ENCODE measurements around the gene BSDC1.

DNA sequence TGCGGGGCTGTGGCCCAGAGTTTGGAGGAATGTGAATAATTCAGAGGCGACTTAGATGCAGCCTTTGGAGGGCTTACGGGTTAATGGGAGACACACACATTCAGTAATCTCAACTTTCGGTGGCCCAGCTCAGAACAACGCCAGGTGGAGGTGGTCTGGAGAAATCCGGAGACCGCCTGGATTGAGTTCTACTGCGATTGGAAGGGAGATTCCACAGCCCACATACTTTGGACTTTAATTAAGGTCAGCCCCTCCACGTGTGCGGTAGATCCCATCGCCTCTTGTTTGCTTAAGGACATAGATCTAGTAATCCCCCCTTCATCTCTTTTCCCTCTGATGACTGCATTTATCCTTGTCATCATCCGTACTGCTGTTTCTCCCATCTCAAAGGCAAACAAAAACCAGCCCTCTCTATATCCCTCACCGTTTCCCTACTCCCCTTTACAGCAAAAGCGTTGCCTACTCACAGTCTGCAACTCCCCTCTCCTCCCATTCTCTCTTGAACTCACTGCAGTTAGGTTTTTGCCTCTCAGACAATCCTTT lies 720 bp upstream of the BSDC1 start:
- no peak for TF ChIP-seq POLR2A (IDR thresholded peaks at IDR 0.05; ENCODE audit: low read depth, low read length)
- no peak; the same call in 1 of the 2 replicates for TF ChIP-seq POLR2AphosphoS5 (IDR thresholded peaks at IDR 0.05; ENCODE audit: low read length)
- TF ChIP-seq SKIL (IDR thresholded peaks at IDR 0.05; ENCODE audit: low read depth, poor library complexity, severe bottlenecking) = no peak
- no peak for TF ChIP-seq RFX5 (IDR thresholded peaks at IDR 0.05; ENCODE audit: low read depth, low read length)
- TF ChIP-seq, protein P1, sequence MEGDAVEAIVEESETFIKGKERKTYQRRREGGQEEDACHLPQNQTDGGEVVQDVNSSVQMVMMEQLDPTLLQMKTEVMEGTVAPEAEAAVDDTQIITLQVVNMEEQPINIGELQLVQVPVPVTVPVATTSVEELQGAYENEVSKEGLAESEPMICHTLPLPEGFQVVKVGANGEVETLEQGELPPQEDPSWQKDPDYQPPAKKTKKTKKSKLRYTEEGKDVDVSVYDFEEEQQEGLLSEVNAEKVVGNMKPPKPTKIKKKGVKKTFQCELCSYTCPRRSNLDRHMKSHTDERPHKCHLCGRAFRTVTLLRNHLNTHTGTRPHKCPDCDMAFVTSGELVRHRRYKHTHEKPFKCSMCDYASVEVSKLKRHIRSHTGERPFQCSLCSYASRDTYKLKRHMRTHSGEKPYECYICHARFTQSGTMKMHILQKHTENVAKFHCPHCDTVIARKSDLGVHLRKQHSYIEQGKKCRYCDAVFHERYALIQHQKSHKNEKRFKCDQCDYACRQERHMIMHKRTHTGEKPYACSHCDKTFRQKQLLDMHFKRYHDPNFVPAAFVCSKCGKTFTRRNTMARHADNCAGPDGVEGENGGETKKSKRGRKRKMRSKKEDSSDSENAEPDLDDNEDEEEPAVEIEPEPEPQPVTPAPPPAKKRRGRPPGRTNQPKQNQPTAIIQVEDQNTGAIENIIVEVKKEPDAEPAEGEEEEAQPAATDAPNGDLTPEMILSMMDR (IDR thresholded peaks at IDR 0.05 in 2 of 3, conservative IDR thresholded peaks at IDR 0.05 in 1 of 3; ENCODE audit: control insufficient read depth in 2 of 3, extremely low read depth in 1 of 3, insufficient read depth in 1 of 3, low read depth in 3 of 3, low read length in 3 of 3) = no peak
- no peak for TF ChIP-seq HDAC2 (IDR thresholded peaks at IDR 0.05)
- TF ChIP-seq CHD1 (IDR thresholded peaks at IDR 0.05; ENCODE audit: low read depth, low read length) = no peak
- TF ChIP-seq ZSCAN29 (IDR thresholded peaks at IDR 0.05) = no peak
- no peak for TF ChIP-seq CBX3 (IDR thresholded peaks at IDR 0.05; ENCODE audit: borderline replicate concordance, low read depth)
- no peak for TF ChIP-seq KDM1A (IDR thresholded peaks at IDR 0.05; ENCODE audit: borderline replicate concordance)
- TF ChIP-seq RAD51 (IDR thresholded peaks at IDR 0.05) = no peak
- no peak for TF ChIP-seq JUND (IDR thresholded peaks at IDR 0.05; ENCODE audit: low read depth, low read length)
- TF ChIP-seq FOS (IDR thresholded peaks at IDR 0.05; ENCODE audit: borderline replicate concordance, extremely low read depth, insufficient read length) = no peak

Measured in GM12878 (cell line).